Measurements from ENCODE around the gene MSI2.

MSI2 gene

GRCh38 chr17:57247261-57247660 lies 9.1 kb upstream of the MSI2 start:
- no peak for DNase-seq

DNA sequence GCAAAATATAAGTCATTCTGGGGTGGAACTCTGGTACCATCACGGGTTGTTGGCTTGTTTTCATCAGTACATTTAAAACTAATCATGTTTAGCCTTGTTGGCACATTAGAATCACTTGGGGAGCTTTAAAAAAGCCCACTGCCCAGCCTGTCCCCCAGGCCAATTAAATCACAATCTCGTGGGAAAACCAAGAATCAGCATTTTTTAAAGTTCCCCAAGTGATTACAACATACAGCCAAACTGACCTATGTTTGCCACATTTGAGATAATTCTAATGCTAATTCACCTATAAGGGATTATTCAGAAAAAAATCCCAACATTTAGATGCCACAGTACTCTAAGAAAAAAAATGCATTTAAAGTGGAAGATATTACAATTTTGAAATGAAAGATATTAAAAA lies 8.4 kb upstream of the MSI2 start:
- no peak for DNase-seq

GRCh38 chr17:57249520-57249919 lies 6.8 kb upstream of the MSI2 start:
- DNase-seq, result no peak

DNA sequence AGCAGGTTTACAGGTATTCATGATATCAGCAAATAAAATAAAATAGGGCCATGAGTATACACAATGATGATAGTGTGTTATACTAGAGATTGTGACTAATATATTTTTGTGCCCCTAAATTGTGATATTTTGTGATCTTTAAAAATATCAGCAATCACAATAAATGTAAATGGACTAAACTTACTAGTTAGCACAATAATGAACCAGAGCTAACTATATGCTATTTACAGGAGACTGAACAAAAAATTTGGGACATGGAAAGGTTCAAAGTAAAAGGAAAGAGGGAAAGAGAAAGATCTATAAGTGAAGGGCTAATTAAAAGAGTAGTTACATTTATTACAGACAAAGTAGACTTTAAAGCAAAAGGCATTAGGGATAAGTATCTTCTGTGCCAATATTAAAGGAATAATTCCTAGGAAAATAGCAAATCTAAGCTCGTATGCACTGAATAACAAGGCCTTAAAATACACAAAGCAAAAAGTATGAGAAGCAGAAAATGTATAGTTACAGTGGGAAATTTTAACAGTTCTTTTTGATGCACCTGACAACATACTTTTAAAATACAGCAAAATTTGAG lies 5.0 kb upstream of the MSI2 start:
- DNase-seq, result no peak

- no peak for DNase-seq
These were observed 2.8 kb upstream of the MSI2 start for GRCh38 chr17:57253362-57254065.

DNA sequence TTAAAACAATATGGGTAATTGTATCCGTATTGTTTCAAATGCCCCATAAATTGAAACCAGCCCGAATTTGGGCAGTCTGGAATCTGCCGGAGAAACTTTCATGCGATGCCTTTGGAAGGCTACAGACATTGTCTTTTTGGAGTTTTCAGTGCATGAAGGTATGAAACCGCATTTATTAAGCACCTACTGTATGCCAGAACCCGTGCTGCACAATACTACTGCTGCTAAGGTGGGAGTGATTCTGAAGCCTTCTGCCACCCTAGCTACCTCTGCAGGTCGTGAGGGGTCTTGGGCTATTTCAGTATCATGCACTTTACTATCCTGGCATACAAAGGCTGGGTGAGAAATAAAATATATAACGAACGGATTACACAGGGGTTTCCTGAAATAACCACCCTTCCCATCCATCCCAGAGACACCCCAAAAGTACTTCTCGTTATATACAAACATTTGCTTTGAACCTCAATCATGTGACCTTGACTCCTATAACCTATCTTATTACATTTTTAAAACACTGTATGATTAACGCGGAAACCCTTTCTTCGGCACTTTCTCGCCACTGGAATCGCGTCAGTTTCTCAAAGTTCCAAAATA lies 1.0 kb upstream of the MSI2 start:
- peak; percentile 12 for DNase-seq

DNA sequence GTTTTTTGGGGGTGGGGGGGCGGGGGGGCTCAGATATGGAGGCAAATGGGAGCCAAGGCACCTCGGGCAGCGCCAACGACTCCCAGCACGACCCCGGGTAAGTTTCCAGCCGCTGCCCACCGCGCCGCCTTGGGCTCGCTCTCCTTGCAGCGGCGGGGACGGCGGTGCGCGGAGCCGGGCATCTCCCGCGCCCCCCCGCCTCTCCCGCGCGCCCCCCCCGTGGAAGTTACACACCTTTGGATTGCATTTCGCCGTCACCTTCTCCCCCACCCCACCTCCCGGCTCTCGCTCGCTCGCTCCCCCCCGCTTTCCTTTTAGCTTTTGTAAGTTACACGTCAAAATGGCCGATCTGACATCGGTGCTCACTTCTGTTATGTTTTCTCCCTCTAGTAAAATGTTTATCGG lies 387 bp downstream of the MSI2 start:
- peak; percentile 50 for DNase-seq

- DNase-seq, result peak; percentile 46
These were observed 1.0 kb downstream of the MSI2 start for GRCh38 chr17:57257195-57257894.

- DNase-seq, result peak; percentile 56
These were observed 1.9 kb downstream of the MSI2 start for GRCh38 chr17:57257895-57258851.

GRCh38 chr17:57259306-57259705 lies 3.0 kb downstream of the MSI2 start:
- no peak for DNase-seq

DNA sequence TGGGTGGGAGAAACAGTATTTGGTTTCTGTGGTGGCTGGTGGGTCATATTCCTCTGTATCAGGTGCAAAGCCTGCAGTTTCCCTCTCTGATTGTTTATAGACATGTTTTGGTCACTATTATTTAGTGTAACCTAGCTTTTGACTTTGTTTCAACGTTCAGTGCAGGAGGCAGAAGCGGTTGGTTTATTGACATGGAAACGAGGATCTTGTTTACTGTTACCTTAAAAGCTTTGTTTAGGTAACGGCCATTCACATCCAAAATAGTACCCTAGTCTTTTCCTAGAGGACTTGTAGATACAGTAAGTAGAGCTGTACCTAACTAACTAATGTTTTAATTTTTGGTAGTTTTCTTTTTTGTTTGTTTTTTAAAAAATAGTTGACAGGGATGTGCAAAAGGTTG lies 3.5 kb downstream of the MSI2 start:
- DNase-seq, result no peak

DNA sequence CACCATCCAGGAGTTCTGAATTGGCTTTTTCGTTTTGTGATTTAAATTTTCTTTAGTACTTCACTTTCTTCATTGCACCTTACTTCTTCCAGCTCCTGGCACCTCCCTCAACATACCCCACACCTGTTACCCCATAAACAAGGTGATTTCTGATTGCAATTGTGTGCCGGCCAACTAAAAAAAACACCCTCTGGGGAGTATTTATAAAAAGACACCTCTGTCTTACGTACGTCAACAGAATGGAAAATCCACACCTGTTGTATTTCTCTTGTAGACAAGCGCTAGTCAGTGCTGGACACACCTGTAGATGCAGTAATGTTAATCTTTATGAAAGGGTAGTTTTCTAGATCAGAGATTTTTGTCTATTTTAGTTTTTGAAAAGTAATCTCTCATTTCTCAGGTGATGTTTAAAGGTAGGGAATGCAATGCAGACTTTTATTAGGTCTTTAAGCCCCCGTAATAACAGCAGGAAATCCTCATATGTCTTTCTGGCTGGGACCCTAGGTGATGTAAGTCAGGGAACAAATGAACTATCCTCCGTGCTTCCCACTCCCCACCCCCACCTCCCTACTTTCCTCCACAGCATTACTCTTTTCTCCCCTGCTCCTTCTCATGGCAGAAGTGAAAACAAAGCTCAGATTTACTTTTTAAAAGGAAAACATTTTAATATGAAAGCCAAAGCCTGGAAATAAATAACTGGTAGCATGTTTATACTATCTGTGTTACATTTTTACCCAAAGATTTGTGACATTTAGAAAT lies 4.2 kb downstream of the MSI2 start:
- DNase-seq, result peak; percentile 57

- DNase-seq, result no peak
These were observed 4.8 kb downstream of the MSI2 start for GRCh38 chr17:57261084-57261461.

DNA sequence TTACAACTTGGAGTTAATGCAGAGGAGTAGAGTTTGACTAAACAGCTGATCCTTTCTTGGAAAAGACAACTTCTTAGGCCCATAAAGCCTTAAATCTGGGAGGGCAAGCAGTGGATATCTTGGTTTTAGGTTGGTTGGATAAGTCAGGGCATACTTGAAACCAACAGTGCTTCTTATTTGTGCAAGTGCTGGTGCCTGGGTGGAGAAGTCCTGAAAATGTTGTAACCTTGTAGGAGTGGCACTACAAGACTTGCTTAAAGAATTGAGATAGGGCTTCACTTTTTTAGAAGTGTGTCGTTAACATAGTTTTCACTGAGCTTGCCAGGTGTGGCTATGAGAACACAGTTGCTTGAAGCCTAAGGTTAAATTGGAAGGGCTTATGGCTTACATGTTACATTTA lies 6.2 kb downstream of the MSI2 start:
- DNase-seq, result no peak

- DNase-seq, result no peak
These were observed 7.9 kb downstream of the MSI2 start for GRCh38 chr17:57264250-57264649.

DNA sequence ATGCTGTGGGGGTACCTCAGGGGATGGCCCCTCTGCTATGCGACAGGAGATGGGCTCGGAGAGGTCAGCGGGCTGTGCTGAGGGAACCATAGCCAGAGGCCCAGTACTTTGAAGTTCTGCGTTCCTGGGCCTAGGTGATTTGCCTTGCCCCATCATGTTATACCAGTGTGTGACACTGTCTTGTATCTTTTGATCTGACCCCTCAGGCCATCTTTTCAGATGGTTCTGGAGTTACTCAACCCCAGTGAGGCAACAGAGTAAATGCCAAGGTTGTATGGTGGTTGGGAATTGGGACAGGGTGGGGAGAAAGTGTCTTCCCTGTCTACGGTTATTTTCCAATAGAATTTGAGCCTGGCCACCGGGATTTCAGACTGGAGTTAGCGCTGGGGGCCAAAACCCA lies 8.5 kb downstream of the MSI2 start:
- DNase-seq, result no peak

DNA sequence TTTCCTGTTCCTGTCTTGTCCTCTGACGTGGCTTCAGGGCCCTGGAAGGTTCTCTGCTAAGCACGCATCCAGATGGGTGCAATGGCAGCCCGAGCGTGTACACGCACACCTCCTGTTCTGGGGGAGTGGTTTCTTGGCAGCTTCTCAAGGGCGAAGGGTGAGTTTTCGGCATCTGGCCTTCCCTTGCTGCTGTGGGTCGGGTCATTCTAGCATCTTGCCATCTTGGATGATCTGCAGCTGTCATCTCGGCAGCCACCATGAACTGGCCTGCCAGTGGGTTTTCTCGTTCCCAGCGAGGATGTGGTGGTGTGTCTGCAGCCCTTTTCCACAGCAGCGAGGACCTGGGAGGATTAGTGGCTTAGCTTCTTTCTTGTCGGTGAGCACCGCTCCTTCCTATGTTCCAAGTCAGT lies 10.6 kb downstream of the MSI2 start:
- DNase-seq, result no peak

DNA sequence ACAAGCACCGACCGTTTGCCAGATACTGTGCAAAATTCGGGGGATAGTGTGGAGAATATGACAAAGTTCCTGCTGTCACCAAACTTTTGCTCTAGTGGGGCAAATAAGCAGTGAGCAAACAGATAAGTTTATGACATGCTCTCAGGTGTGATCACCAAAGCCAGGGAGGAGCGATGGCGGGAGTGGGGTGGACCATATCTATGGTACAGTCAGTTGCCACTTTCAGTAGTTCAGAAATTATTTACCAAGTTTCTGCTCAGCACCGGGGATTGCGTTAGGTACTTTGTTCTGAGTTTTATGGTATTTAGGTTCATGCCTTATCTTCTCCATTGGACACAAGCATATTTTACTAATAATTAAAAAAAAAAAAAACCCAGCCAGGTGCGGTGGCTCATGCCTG lies 11.9 kb downstream of the MSI2 start:
- DNase-seq, result no peak

GRCh38 chr17:57269052-57269451 lies 12.7 kb downstream of the MSI2 start:
- no peak for DNase-seq

DNA sequence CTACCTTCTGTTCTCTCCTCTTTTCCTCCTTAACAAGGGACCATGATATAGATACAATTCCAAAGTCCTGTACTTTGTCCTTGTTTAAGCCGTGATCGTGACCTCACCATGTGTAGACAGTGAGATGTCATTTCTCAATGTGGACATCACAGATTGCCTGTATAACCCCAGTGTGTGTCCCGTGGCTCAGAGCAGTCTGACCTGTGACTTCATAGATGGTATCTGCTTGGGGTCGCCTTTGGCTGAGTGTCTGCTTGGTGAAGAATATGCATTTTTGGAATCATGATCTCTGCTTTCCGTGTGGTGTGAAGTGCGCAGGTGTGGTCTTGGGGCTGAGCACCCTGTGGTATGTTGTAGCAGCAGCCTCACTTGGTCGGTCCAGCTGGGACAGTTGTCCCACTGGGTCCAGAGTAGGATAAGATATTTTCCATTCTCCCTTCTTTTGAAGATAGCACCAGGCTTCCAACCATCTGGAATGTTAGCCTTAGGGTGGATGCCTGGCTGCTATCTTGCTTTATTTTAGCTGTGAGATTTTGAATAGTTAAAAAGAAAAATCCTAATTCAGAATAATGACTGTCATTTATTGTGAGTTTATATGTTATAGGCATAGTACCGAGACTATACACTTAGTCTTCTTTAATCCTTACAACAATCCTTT lies 13.4 kb downstream of the MSI2 start:
- no peak for DNase-seq

GRCh38 chr17:57270801-57271245 lies 14.5 kb downstream of the MSI2 start:
- no peak for DNase-seq
